Measurements from ENCODE around the gene NRARP.
"Not testable (repeated sequence)": the region's sequence is repeated elsewhere in the genome, so short reads cannot be mapped to it uniquely, and the experiment has no call there.

NRARP gene

GRCh38 chr9:137302118-137302448 is at the start of gene NRARP:
TSS of gene NRARP (minus strand) at chr9:137302271. CDS start at chr9:137301928, 343 bp downstream.
- no peak for DNase-seq (ENCODE audit: low read depth, low spot score)

GRCh38 chr9:137350696-137351584 is 48.9 kb upstream of the NRARP start:
- DNase-seq (ENCODE audit: low read depth, low spot score) = no peak

- DNase-seq (ENCODE audit: low read depth, low spot score) = no peak
Observed at GRCh38 chr9:137349471-137350033, 47.5 kb upstream of the NRARP start.

- no peak for DNase-seq (ENCODE audit: low read depth, low spot score)
Observed at GRCh38 chr9:137348769-137349470, 46.8 kb upstream of the NRARP start.

- DNase-seq (ENCODE audit: low read depth, low spot score) = no peak
Observed at GRCh38 chr9:137347928-137348327, 45.9 kb upstream of the NRARP start.

GRCh38 chr9:137342482-137342881 is 40.4 kb upstream of the NRARP start:
- no peak for DNase-seq (ENCODE audit: low read depth, low spot score)

- no peak for DNase-seq (ENCODE audit: low read depth, low spot score)
Observed at GRCh38 chr9:137341227-137341626, 39.2 kb upstream of the NRARP start.

GRCh38 chr9:137339908-137340462 is 37.9 kb upstream of the NRARP start:
- DNase-seq (ENCODE audit: low read depth, low spot score) = not testable (repeated sequence)

- no peak for DNase-seq (ENCODE audit: low read depth, low spot score)
Observed at GRCh38 chr9:137339045-137339907, 37.2 kb upstream of the NRARP start.

GRCh38 chr9:137336735-137337134 is 34.7 kb upstream of the NRARP start:
- DNase-seq (ENCODE audit: low read depth, low spot score) = no peak

GRCh38 chr9:137333016-137333671 is 31.1 kb upstream of the NRARP start:
- DNase-seq (ENCODE audit: low read depth, low spot score) = no peak

- no peak for DNase-seq (ENCODE audit: low read depth, low spot score)
Observed at GRCh38 chr9:137331929-137332328, 29.9 kb upstream of the NRARP start.

- DNase-seq (ENCODE audit: low read depth, low spot score) = no peak
Observed at GRCh38 chr9:137330689-137331088, 28.6 kb upstream of the NRARP start.

- DNase-seq (ENCODE audit: low read depth, low spot score) = not testable (repeated sequence)
Observed at GRCh38 chr9:137329590-137329989, 27.5 kb upstream of the NRARP start.

- DNase-seq (ENCODE audit: low read depth, low spot score) = not testable (repeated sequence)
Observed at GRCh38 chr9:137327641-137328550, 25.8 kb upstream of the NRARP start.

- DNase-seq (ENCODE audit: low read depth, low spot score) = no peak
Observed at GRCh38 chr9:137326445-137327065, 24.5 kb upstream of the NRARP start.

- DNase-seq (ENCODE audit: low read depth, low spot score) = no peak
Observed at GRCh38 chr9:137325799-137326198, 23.7 kb upstream of the NRARP start.

- DNase-seq (ENCODE audit: low read depth, low spot score) = no peak
Observed at GRCh38 chr9:137325124-137325523, 23.1 kb upstream of the NRARP start.

All from brain pericyte (primary cell).